Activated naive CD4-positive, alpha-beta T cell treated with anti-CD3 and anti-CD28 coated beads for 36 hours (primary cell): ENCODE results near the gene EPHA4. TPM values are rescaled to one million over a fixed set of nuclear protein-coding genes. Genes with fewer than 3 reads are reported as not detected.

ENCODE experiments used
- CTCF ChIA-PET: fragments of 350-600 bp; sonication (Branson Sonifier 250); formaldehyde crosslinking; loops from one replicate; lab custom pipeline; 2021; ENCODE audit warnings: antibody characterized with exemption; lab: Charles Lee
- DNase-seq: peaks from one replicate; pipeline ENCODE4 v3.0.0-alpha.2; 2020
- H3K27ac Mint-ChIP-seq: one replicate; pipeline ENCODE4 v1.8.0; 2021; ENCODE audit warnings: mild to moderate bottlenecking, mixed read lengths
- H3K27me3 Mint-ChIP-seq: one replicate; pipeline ENCODE4 v1.8.0; 2021; ENCODE audit warnings: low read depth, mixed read lengths
- H3K36me3 Mint-ChIP-seq: one replicate; pipeline ENCODE4 v1.8.0; 2021; ENCODE audit warnings: low read depth, mixed read lengths
- H3K4me1 Mint-ChIP-seq: one replicate; pipeline ENCODE4 v1.8.0; 2021; ENCODE audit warnings: low read depth, mixed read lengths
- H3K4me3 Mint-ChIP-seq: one replicate; pipeline ENCODE4 v1.8.0; 2021; ENCODE audit warnings: mild to moderate bottlenecking, moderate library complexity, mixed read lengths
- H3K9me3 Mint-ChIP-seq: one replicate; pipeline ENCODE4 v1.8.0; 2021; ENCODE audit warnings: mixed read lengths
- intact Hi-C: fragments of 100-400 bp; cut with micrococcal nuclease; formaldehyde crosslinking; loops from one replicate; pipeline ENCODE4 v1.15.1; 2023
- total RNA-seq, 2 experiments: library from RNA; stranded (reverse); gene quantifications; one replicate each; pipeline ENCODE4 v1.2.3, GENCODE V29; 2021

Gene EPHA4
- total RNA-seq, 2 experiments from 2014 or later, result 1.3 to 3.0 TPM

DNA sequence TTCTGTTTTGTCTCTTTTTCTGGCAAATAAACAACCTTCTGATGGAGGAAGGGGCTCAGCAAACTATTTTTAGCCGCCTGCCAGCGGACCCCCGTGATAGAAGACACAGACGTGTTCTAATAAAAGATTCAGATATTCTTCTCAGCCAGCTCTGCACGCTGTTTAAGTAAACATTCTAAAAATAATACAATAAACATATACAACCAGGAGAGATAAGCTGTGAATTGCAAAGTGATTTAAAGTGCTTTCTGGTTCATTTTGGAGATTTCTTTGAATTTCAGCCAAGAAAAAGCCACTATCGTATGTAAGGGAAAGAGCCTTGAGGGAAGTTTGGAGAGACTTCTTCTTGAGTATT lies 201.3 kb downstream of the EPHA4 start:
- intact Hi-C loops, result no loop called here
- CTCF ChIA-PET, result no interaction called here
- Mint-ChIP-seq H3K4me3 (no peak overlapping the region), H3K9me3 (no peaks in the 10 kb centered on the region), H3K4me1 (no peaks in the 10 kb centered on the region), H3K27ac (no peak overlapping the region), H3K36me3 (no peaks in the 10 kb centered on the region), H3K27me3 (no peaks in the 10 kb centered on the region)
- DNase-seq, result no peak

DNA sequence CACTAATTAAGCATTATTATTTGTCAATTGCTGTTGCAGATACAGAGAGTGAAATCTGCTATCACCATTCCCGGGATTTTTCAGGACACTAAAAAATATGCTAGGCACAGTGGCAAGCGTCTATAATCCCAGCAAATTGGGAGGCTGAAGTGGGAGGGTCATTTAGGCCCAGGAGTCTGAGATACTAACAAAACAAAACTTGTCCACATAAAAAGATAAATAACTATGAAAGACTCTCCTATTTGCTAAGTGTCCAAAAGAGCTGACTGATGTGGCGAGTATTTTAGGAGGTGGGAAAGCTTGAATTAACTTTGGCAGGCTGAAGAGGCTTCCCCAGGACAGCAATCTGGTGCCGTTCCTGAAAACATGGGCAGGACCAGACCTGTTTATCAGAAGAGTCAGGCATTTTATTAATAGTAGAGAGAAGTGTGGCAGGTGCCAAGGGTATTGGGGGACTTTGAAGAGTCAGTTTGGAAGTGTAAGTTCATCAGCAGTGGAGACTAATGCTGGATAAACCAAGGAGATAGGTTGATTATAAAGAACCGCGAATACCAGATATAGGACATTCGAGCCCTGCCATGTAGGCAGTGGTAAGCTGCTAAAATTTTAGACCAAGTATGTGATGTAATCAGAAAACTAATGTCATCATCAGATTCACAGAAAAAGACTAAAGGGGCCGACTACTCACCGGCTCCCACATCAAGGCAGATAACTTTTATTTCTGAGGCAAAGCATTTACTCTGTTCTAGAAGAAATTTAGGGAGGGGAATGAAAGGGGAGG lies 201.8 kb downstream of the EPHA4 start:
- no peaks in the 10 kb centered on the region for H3K27me3 Mint-ChIP-seq

More for the DNA sequence above, 201.8 kb downstream of the EPHA4 start:
- DNase-seq, result no peak
- H3K9me3 Mint-ChIP-seq, result no peaks in the 10 kb centered on the region
- H3K36me3 Mint-ChIP-seq, result no peaks in the 10 kb centered on the region
- no peaks in the 10 kb centered on the region for H3K4me1 Mint-ChIP-seq
- CTCF ChIA-PET, result no interaction called here
- intact Hi-C loops, result no loop called here
- no peak overlapping the region for H3K4me3 Mint-ChIP-seq
- H3K27ac Mint-ChIP-seq, result no peak overlapping the region
